Measurements from ENCODE around the gene TEDC2.
A peak's percentile ranks its signal among the peaks of the same experiment; 100 is the strongest.
"Not testable (repeated sequence)": the region's sequence is repeated elsewhere in the genome, so short reads cannot be mapped to it uniquely, and the experiment has no call there.

TEDC2 gene

GRCh38 chr16:2459647-2460390 is at the start of gene TEDC2:
Gene TEDC2 (plus strand): TSS chr16:2460109. CDS start chr16:2460145, 36 bp downstream.
- DNase-seq (ENCODE audit: low read depth): peak; percentile 83

GRCh38 chr16:2415085-2415484 is 44.8 kb upstream of the TEDC2 start:
- DNase-seq (ENCODE audit: low read depth): no peak

GRCh38 chr16:2420035-2420434 is 39.9 kb upstream of the TEDC2 start:
- no peak for DNase-seq (ENCODE audit: low read depth)

- no peak for DNase-seq (ENCODE audit: low read depth)
Measured at GRCh38 chr16:2422123-2422867, 37.6 kb upstream of the TEDC2 start.

GRCh38 chr16:2424061-2425007 is 35.6 kb upstream of the TEDC2 start:
- no peak for DNase-seq (ENCODE audit: low read depth)

GRCh38 chr16:2425008-2425518 is 34.8 kb upstream of the TEDC2 start:
- no peak for DNase-seq (ENCODE audit: low read depth)

GRCh38 chr16:2425825-2426430 is 34.0 kb upstream of the TEDC2 start:
- no peak for DNase-seq (ENCODE audit: low read depth)

- DNase-seq (ENCODE audit: low read depth): no peak
Measured at GRCh38 chr16:2426941-2427361, 33.0 kb upstream of the TEDC2 start.

GRCh38 chr16:2427526-2427925 is 32.4 kb upstream of the TEDC2 start:
- no peak for DNase-seq (ENCODE audit: low read depth)

GRCh38 chr16:2428051-2428783 is 31.7 kb upstream of the TEDC2 start:
- no peak for DNase-seq (ENCODE audit: low read depth)

GRCh38 chr16:2428784-2429033 is 31.2 kb upstream of the TEDC2 start:
- no peak for DNase-seq (ENCODE audit: low read depth)

GRCh38 chr16:2429034-2429770 is 30.7 kb upstream of the TEDC2 start, which contains the start of gene CCNF:
Gene CCNF (plus strand): TSS chr16:2429447. CDS start chr16:2429482, 35 bp downstream.
- DNase-seq (ENCODE audit: low read depth): peak; percentile 90

- no peak for DNase-seq (ENCODE audit: low read depth)
Measured at GRCh38 chr16:2429771-2430663, 29.9 kb upstream of the TEDC2 start.

- no peak for DNase-seq (ENCODE audit: low read depth)
Measured at GRCh38 chr16:2432286-2432685, 27.6 kb upstream of the TEDC2 start.

GRCh38 chr16:2432801-2433505 is 27.0 kb upstream of the TEDC2 start:
- DNase-seq (ENCODE audit: low read depth): no peak

GRCh38 chr16:2435236-2435635 is 24.7 kb upstream of the TEDC2 start:
- DNase-seq (ENCODE audit: low read depth): not testable (repeated sequence)

- DNase-seq (ENCODE audit: low read depth): no peak
Measured at GRCh38 chr16:2436110-2436509, 23.8 kb upstream of the TEDC2 start.

- no peak for DNase-seq (ENCODE audit: low read depth)
Measured at GRCh38 chr16:2437032-2437790, 22.7 kb upstream of the TEDC2 start.

Data from GM04504 (cell line).